IgD-negative memory B cell (primary cell): ENCODE measurements around the gene HUNK. TPM values are rescaled to one million over a fixed set of nuclear protein-coding genes. Genes with fewer than 3 reads are reported as not detected.

Source experiments
- H3K27ac Mint-ChIP-seq, 3 donors: one replicate each; pipeline ENCODE4 v1.8.0; 2020 to 2022; ENCODE audit warnings: mild to moderate bottlenecking in 3 of 3, mixed read lengths in 3 of 3, moderate library complexity in 1 of 3
- H3K27me3 Mint-ChIP-seq: one replicate; pipeline ENCODE4 v1.8.0; 2021; ENCODE audit warnings: mixed read lengths
- H3K36me3 Mint-ChIP-seq: one replicate; pipeline ENCODE4 v1.8.0; 2020; ENCODE audit warnings: mild to moderate bottlenecking, mixed read lengths
- H3K4me1 Mint-ChIP-seq, 3 donors: one replicate each; pipeline ENCODE4 v1.8.0; 2020 to 2022; ENCODE audit warnings: mixed read lengths in 3 of 3, mild to moderate bottlenecking in 1 of 3
- H3K4me3 Mint-ChIP-seq, 4 donors: one replicate each; pipeline ENCODE4 v1.8.0; 2020 to 2022; ENCODE audit warnings: mild to moderate bottlenecking in 4 of 4, mixed read lengths in 4 of 4, moderate library complexity in 3 of 4
- H3K9me3 Mint-ChIP-seq, 3 donors: one replicate each; pipeline ENCODE4 v1.8.0; 2020 to 2021; ENCODE audit warnings: mixed read lengths in 3 of 3, mild to moderate bottlenecking in 1 of 3
- polyA plus RNA-seq: library from polyadenylated mRNA; unstranded; fragments of 300-500 nt; fragmentation: Illumina TruSeq; gene quantifications from one replicate; pipeline ENCODE4 v1.2.3, GENCODE V29; 2021

Gene HUNK
- polyA plus RNA-seq: not detected

- Mint-ChIP-seq H3K27me3 (peaks cover 41% of the 10 kb centered on the region), H3K36me3 (no peaks in the 10 kb centered on the region), H3K4me3 (peak within 1 kb of the TSS; percentile 78 to 92 (median 89)), H3K4me1 (peaks cover 4 to 6% (median 6%) of the 10 kb centered on the region in 3 donors), H3K9me3 (no peaks in the 10 kb centered on the region), H3K27ac (peak within 1 kb of the TSS in 1 of 3 donors; percentile 10)
Observed at GRCh38 chr21:31872452-31873274, at the start of gene HUNK. Gene HUNK (plus strand): TSS chr21:31873020. CDS start chr21:31873675, 655 bp downstream.

DNA sequence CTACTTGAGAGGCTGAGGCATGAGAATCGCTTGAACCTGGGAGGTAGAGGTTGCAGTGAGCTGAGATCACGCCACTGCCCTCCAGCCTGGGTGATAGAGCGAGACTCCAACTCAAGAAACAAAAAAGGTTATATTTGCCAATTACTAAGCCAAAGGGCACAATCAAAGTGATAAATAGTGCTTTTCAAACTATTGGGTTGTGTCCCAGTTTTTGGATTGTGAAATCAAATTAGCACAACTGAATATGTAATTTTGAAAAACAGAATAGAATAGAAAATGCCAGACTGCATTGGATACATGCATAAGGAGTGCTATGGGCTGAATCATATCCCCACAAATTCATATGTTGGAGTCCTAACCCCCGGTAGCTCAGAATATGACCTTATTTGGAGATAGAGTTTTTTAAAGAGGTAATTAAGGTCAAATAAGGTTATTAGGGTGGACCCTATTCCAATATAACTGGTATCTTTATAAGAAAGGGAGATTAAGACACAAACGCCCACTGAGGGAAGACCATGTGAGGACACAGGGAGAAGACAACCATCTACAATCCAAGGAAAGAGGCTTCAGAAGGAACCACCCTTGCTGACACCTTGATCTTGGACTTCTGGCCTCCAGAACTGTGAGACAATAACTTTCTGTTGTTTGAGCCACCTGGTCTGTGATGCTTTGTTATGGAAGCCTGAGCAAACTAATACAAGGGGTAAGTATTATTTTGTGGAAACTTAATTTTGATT lies 42.9 kb upstream of the HUNK start:
- H3K27ac Mint-ChIP-seq: no peak overlapping the region
- H3K36me3 Mint-ChIP-seq: no peaks in the 10 kb centered on the region
- H3K9me3 Mint-ChIP-seq: peaks cover 0 to 3% (median 2%) of the 10 kb centered on the region in 3 donors
- peaks cover 2% of the 10 kb centered on the region for H3K27me3 Mint-ChIP-seq
- no peaks in the 10 kb centered on the region for H3K4me1 Mint-ChIP-seq
- no peak overlapping the region for H3K4me3 Mint-ChIP-seq

DNA sequence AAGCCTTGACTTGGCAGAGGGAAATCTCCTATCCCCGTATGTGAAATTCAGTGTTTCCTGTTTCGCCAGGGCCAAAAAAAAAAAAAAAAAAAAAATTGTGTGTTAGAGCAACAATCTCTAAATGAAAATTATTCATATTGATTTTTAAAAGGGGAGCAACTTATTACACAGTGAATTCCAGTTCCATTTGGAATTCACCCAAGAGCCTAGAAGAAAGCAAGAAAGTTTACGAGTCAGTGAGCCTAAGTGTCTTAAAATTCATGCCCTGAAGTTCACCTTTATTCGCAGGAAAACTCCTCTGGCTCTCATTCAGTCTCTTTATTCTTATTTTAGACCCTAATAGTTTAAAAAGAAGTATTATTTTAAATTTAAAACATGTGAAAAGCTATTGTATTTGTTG lies 42.1 kb upstream of the HUNK start:
- Mint-ChIP-seq H3K4me1 (no peaks in the 10 kb centered on the region), H3K9me3 (peaks cover 0 to 3% (median 2%) of the 10 kb centered on the region in 3 donors), H3K27ac (no peak overlapping the region), H3K4me3 (no peak overlapping the region), H3K36me3 (no peaks in the 10 kb centered on the region), H3K27me3 (peaks cover 2% of the 10 kb centered on the region)

DNA sequence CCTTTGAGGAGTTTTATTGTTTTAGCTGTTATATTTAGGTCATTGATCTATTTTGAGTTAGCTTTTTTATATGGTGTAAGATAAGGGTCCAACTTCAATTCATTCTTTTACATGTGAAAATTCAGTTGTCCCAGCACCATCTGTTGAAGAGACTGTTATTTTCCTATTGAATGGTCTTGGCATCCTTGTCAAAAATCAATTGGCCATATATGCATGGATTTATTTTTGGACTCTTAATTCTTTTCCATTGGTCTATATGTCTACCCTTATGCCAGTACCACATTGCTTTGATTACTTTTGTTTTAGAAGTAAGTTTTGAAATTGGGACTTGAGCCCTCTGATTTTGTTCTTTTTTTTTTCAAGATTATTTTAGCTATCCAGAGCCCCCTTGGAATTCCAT lies 35.8 kb upstream of the HUNK start:
- H3K27me3 Mint-ChIP-seq: peaks cover 2% of the 10 kb centered on the region
- no peak overlapping the region for H3K4me3 Mint-ChIP-seq
- no peaks in the 10 kb centered on the region for H3K36me3 Mint-ChIP-seq
- H3K27ac Mint-ChIP-seq: no peak overlapping the region
- peaks cover 0 to 3% (median 0%) of the 10 kb centered on the region in 3 donors for H3K9me3 Mint-ChIP-seq
- peaks cover 0 to 7% (median 0%) of the 10 kb centered on the region in 3 donors for H3K4me1 Mint-ChIP-seq

DNA sequence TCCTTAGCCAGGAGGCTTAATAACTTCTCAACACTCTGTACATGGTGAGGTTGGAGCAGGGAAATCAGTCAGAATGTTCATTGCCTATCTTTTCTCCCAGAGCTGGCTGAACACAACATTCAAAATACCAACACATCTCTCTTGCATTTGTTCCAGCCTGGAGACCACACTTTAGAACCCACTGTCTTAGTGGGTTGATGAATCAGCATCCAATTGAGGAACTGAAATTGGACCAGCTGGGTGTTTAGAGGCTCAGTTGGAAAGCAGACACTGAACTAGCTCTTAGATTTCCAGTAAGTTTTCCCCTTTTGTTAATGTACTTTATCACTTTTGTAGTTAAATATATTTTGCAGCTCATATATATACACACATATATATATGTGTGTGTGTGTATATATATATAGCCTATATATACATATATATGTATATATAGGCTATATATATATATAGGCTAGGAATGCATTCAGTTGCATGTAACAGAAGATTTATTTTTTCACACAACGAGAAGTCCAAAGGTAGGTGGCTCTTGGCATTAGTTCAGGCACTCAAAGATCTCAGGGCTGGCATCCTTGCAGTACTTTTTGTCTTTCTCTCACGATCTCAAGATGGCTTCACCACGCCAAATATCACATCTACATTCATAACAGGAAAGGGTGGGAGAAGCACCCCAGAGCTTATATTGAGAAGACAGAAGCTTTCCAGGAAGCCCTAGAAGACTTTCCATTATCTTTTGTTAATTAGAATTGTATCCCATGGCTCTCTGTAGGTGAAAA lies 35.0 kb upstream of the HUNK start:
- H3K4me3 Mint-ChIP-seq: no peak overlapping the region
- no peaks in the 10 kb centered on the region for H3K36me3 Mint-ChIP-seq
- H3K27me3 Mint-ChIP-seq: peaks cover 2% of the 10 kb centered on the region
- H3K27ac Mint-ChIP-seq: no peak overlapping the region
- H3K4me1 Mint-ChIP-seq: peaks cover 0 to 7% (median 0%) of the 10 kb centered on the region in 3 donors
- peaks cover 0 to 3% (median 0%) of the 10 kb centered on the region in 3 donors for H3K9me3 Mint-ChIP-seq

DNA sequence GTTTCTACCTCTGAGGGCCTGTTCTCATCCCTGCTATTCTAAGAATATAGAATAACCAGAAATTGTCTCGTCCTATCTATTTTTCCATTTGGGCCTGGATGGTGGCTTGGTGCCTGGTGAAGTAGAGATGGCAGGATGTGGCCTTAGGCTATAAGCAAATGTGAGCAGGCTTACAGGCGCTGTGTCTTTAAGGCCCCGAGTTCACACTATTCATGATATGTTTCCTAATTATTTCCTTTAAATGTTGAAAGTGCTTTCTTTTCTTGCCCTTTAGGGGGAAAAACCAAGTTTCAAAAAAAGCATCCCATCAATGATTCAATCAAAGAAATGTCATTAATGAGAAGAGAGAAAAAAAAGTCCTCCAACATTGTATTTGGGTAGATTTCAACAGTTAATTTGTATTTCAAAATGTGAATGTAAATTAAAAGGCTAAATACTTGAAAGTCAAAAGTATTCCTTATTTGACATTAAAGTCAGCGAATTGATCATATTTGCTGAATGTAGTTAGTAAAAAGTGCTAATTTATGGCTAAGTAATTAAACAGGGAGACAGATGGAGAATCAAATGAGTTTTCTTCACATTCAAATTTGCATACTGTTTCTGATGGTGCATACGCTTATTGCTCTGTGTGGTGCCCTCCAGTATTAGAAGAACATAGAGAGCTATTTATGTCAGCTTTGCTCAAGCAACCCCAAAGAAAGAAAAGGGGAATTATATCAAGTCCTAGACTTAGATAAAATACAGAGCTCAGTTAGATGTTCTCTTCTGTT lies 34.0 kb upstream of the HUNK start:
- Mint-ChIP-seq H3K27me3 (no peaks in the 10 kb centered on the region), H3K4me1 (peaks cover 0 to 7% (median 0%) of the 10 kb centered on the region in 3 donors), H3K27ac (no peak overlapping the region), H3K4me3 (no peak overlapping the region), H3K9me3 (no peaks in the 10 kb centered on the region), H3K36me3 (no peaks in the 10 kb centered on the region)

DNA sequence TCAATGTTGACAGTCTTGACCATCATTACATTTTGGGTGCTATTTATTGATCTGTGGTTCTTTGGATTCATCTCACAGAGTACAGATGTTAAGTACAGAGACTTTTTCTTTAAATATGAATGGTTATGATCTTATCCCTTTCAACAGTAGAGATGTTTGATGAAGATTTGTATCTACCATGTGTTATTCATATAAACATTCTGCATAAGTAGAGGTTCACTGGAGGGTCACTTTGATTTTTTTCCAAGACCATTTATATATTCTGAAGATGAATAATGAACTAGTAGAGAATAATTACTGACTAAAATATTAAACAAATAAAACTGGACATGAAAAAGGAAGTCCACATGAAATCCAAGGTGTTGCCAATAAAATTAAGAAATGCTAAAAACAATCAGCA lies 28.6 kb upstream of the HUNK start:
- H3K27me3 Mint-ChIP-seq: peaks cover 5% of the 10 kb centered on the region

GRCh38 chr21:31845151-31845729 lies 27.6 kb upstream of the HUNK start:
- Mint-ChIP-seq H3K9me3 (no peaks in the 10 kb centered on the region), H3K36me3 (no peaks in the 10 kb centered on the region), H3K27me3 (peaks cover 7% of the 10 kb centered on the region), H3K4me1 (no peaks in the 10 kb centered on the region), H3K4me3 (no peak overlapping the region), H3K27ac (no peak overlapping the region)

More for the DNA sequence above, 28.6 kb upstream of the HUNK start:
- Mint-ChIP-seq H3K4me1 (no peaks in the 10 kb centered on the region), H3K4me3 (no peak overlapping the region), H3K27ac (no peak overlapping the region), H3K9me3 (no peaks in the 10 kb centered on the region), H3K36me3 (no peaks in the 10 kb centered on the region)

DNA sequence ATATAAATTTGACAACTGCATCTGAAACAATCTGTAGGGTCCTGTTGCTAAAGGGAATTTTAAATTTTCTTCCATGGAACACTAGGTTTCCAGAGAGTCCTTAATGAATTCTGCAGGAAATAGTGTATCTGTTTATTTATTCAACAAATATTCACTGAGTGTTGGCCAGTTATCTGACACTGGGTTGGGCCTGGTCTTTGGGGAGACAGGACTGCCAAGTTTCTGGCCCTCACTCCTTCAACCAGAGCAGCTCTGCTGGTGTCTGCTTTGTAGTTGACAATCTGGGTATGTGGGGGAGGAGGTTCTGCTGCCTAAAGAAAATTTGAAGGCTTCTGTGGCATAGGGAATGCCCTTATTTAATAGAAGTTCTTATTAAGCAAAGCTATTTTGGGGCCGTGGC lies 26.1 kb upstream of the HUNK start:
- Mint-ChIP-seq H3K36me3 (no peaks in the 10 kb centered on the region), H3K4me1 (no peaks in the 10 kb centered on the region), H3K4me3 (no peak overlapping the region), H3K9me3 (no peaks in the 10 kb centered on the region), H3K27me3 (peaks cover 9% of the 10 kb centered on the region), H3K27ac (no peak overlapping the region)

DNA sequence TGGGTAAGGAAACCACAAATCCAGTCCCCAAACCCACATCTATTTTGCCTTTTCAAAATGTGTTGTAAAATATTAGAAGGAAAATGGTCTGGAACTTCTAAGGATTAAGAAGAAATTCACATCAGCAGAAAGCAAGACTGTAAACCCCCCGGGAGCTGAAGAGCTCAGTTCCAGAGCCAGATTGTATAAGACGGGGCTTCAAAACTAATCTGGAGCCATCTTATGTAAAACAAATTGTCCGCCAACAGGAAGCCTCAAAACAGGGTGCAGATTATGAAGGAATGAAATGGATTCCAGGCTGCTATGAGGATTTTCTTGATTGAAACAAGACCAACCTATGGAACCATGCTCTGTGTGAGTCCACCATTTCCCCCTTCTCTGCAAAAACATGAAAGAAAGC lies 25.1 kb upstream of the HUNK start:
- H3K36me3 Mint-ChIP-seq: no peaks in the 10 kb centered on the region
- H3K9me3 Mint-ChIP-seq: peaks cover 0 to 3% (median 0%) of the 10 kb centered on the region in 3 donors
- H3K4me3 Mint-ChIP-seq: no peak overlapping the region
- no peaks in the 10 kb centered on the region for H3K4me1 Mint-ChIP-seq
- peaks cover 10% of the 10 kb centered on the region for H3K27me3 Mint-ChIP-seq
- no peak overlapping the region for H3K27ac Mint-ChIP-seq

GRCh38 chr21:31848326-31848985 lies 24.4 kb upstream of the HUNK start:
- Mint-ChIP-seq H3K4me1 (no peaks in the 10 kb centered on the region), H3K27ac (no peak overlapping the region), H3K27me3 (peaks cover 10% of the 10 kb centered on the region), H3K9me3 (peaks cover 0 to 3% (median 0%) of the 10 kb centered on the region in 3 donors), H3K4me3 (no peak overlapping the region), H3K36me3 (no peaks in the 10 kb centered on the region)

DNA sequence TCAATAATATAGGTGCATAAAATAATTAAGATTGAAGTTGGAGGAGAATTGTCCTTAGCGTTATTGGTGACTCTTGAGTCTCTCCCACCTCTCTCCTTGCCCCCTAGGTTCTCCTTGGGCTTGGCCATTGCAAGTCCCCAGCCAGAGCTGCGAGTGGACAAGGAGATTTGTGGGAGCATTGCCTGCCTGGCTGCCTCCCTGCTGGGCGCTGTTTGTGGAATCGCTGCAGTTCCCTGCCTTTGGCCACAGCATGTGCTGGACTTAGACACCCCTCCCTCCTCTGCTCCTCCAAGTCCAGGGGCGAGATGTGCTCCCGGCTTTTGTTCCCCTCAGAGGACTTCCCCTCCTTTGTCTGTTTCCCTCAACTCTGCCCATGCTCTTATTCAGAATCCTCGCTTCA lies 21.9 kb upstream of the HUNK start:
- Mint-ChIP-seq H3K4me1 (no peaks in the 10 kb centered on the region), H3K36me3 (no peaks in the 10 kb centered on the region), H3K4me3 (no peak overlapping the region), H3K27ac (no peak overlapping the region), H3K9me3 (peaks cover 0 to 3% (median 0%) of the 10 kb centered on the region in 3 donors), H3K27me3 (peaks cover 11% of the 10 kb centered on the region)

- Mint-ChIP-seq H3K27me3 (peaks cover 7% of the 10 kb centered on the region), H3K27ac (no peak overlapping the region)
Observed at GRCh38 chr21:31855180-31855579, 17.6 kb upstream of the HUNK start.

DNA sequence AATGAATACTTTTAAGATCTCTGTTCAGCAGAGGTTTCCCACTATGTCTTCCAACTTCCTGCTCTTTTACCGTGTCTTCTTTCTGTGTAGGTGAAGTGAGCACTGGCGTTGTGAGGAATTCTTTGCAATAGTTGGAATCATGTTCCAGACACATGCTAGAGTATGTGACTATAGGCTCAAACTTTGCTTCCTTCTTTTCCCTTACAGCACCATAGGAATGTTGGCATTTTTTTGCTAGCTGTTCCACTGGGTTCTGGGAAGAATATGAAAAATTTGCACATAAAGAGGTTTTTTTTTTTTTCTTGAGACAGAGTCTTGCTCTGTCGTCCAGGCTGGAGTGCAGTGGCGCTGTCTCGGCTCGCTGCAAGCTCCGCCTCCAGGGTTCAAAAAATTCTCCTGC lies 15.7 kb upstream of the HUNK start:
- Mint-ChIP-seq H3K4me1 (no peaks in the 10 kb centered on the region), H3K9me3 (peaks cover 0 to 8% (median 0%) of the 10 kb centered on the region in 3 donors), H3K27ac (no peak overlapping the region), H3K36me3 (no peaks in the 10 kb centered on the region), H3K4me3 (no peak overlapping the region), H3K27me3 (peaks cover 8% of the 10 kb centered on the region)

More at GRCh38 chr21:31855180-31855579, 17.6 kb upstream of the HUNK start:
- H3K36me3 Mint-ChIP-seq: no peaks in the 10 kb centered on the region
- H3K4me1 Mint-ChIP-seq: no peaks in the 10 kb centered on the region
- H3K9me3 Mint-ChIP-seq: peaks cover 0 to 3% (median 0%) of the 10 kb centered on the region in 3 donors
- H3K4me3 Mint-ChIP-seq: no peak overlapping the region
